A549 (cell line): ENCODE measurements around the gene MDGA2. TPM values are rescaled to one million over a fixed set of nuclear protein-coding genes. Genes with fewer than 3 reads are reported as not detected.

Source experiments
- ATAC-seq, 2 experiments: fragments of 200-7000 bp in 1 of 2; fragments of >200 bp in 1 of 2; cut with Nextera tagmentation in 1 of 2; cut with Tn5 transposase in 1 of 2; 3 replicates each; pipeline versions ENCODE4 v1.8.0 to v1.9.1; 2018 to 2020; ENCODE audit warnings: mild to moderate bottlenecking in 1 of 2, moderate library complexity in 1 of 2
- CTCF ChIA-PET: fragments of 300-600 bp; sonication (Branson Sonifier 250); formaldehyde crosslinking; extraction: SDS; loops from one replicate; lab custom pipeline; 2021; ENCODE audit warnings: antibody characterized with exemption, inconsistent platforms; lab: Yijun Ruan, JAX
- POLR2A ChIA-PET: fragments of 350-600 bp; formaldehyde crosslinking; extraction: SDS; loops from one replicate; lab custom pipeline; 2021; ENCODE audit warnings: antibody characterized with exemption, inconsistent platforms; lab: Yijun Ruan, JAX
- DNase-seq, 2 experiments: peaks; one replicate each; pipeline versions ENCODE4 v3.0.0 to v3.0.0-alpha.2; 2011 to 2016; ENCODE audit warnings: low read depth in 1 of 2, low spot score in 1 of 2
- FAIRE-seq: peaks from 2 replicates; lab custom pipeline; 2011; peaks lifted over from hg19 to GRCh38; lab: Jason Lieb, UNC
- H3K27ac ChIP-seq, 2 experiments: fragments of >200 bp; sonication (Bioruptor Twin); formaldehyde crosslinking; 3 replicates each; pipeline ENCODE4 v1.5.1; 2016 to 2017
- H3K4me1 ChIP-seq: fragments of >200 bp; sonication (Bioruptor Twin); formaldehyde crosslinking; 3 replicates; pipeline ENCODE4 v1.6.1; 2016
- H3K4me2 ChIP-seq: fragments of >200 bp; sonication (Bioruptor Twin); formaldehyde crosslinking; 3 replicates; pipeline ENCODE4 v1.6.1; 2016
- H3K4me3 ChIP-seq: fragments of >200 bp; sonication (Bioruptor Twin); formaldehyde crosslinking; 3 replicates; pipeline ENCODE4 v1.5.1; 2016
- H3K9me3 ChIP-seq: fragments of >200 bp; sonication (Bioruptor Twin); formaldehyde crosslinking; 3 replicates; pipeline ENCODE4 v1.6.1; 2016
- BCL3 ChIP-seq: fragments of >200 bp; sonication (Bioruptor Twin); formaldehyde crosslinking; IDR thresholded peaks from 3 replicates; pipeline ENCODE4 v1.6.1; 2016
- CHD2 ChIP-seq: fragments of 150-350 bp; IDR thresholded peaks from 2 replicates; pipeline ENCODE4 v1.6.1; 2014; ENCODE audit warnings: low read length; ENCODE audit not compliant: partially characterized antibody
- EHF ChIP-seq: fragments of 250-450 bp; sonication (Bioruptor Pico); IDR thresholded peaks from 2 replicates; pipeline ENCODE4 v1.5.0; 2020; ENCODE audit warnings: mild to moderate bottlenecking
- EHMT2 ChIP-seq: fragments of 200-600 bp; sonication (generic); IDR thresholded peaks from 2 replicates; pipeline ENCODE4 v1.6.1; 2016; ENCODE audit warnings: antibody characterized with exemption, low read depth, mild to moderate bottlenecking, moderate library complexity
- ELK1 ChIP-seq: fragments of 150-350 bp; IDR thresholded peaks from 2 replicates; pipeline ENCODE4 v1.6.1; 2014; ENCODE audit warnings: low read depth, mild to moderate bottlenecking, low read length
- FOSB ChIP-seq: fragments of 250-450 bp; sonication (Bioruptor Pico); IDR thresholded peaks from 2 replicates; pipeline ENCODE4 v1.5.0; 2020; ENCODE audit warnings: mild to moderate bottlenecking, moderate library complexity
- FOSL2 ChIP-seq, 2 experiments: fragments of 450-650 bp in 1 of 2; fragments of >200 bp in 1 of 2; sonication (Bioruptor Twin) in 1 of 2; formaldehyde crosslinking; IDR thresholded peaks; 2 replicates each; pipeline versions ENCODE4 v1.5.0 to v1.6.1; 2016 to 2020; ENCODE audit warnings: mild to moderate bottlenecking in 1 of 2, moderate library complexity in 1 of 2
- FOXS1 ChIP-seq: fragments of 250-450 bp; sonication (Bioruptor Pico); IDR thresholded peaks from 2 replicates; pipeline ENCODE4 v1.5.0; 2020; ENCODE audit warnings: mild to moderate bottlenecking, moderate library complexity
- GATA3 ChIP-seq: IDR thresholded peaks from 2 replicates; pipeline ENCODE4 v1.6.1; 2012; ENCODE audit warnings: borderline replicate concordance
- HOXB13 ChIP-seq: fragments of 250-450 bp; sonication (Bioruptor Pico); IDR thresholded peaks from 2 replicates; pipeline ENCODE4 v1.5.0; 2020; ENCODE audit warnings: low read depth, mild to moderate bottlenecking, moderate library complexity
- JUN ChIP-seq, 2 experiments: fragments of >200 bp; sonication (Bioruptor Twin); formaldehyde crosslinking; IDR thresholded peaks; 2 replicates in 1 of 2; 3 replicates in 1 of 2; pipeline ENCODE4 v1.6.1; 2016 to 2017
- MAZ ChIP-seq: fragments of 150-350 bp; IDR thresholded peaks from 2 replicates; pipeline ENCODE4 v1.6.1; 2014; ENCODE audit warnings: antibody characterized with exemption, low read depth, low read length, borderline replicate concordance
- MYC ChIP-seq: IDR thresholded peaks from 2 replicates; pipeline ENCODE4 v1.6.1; 2012; ENCODE audit warnings: mild to moderate bottlenecking, inconsistent platforms, low read length, improper control_type of control experiment, borderline replicate concordance
- NR3C1 ChIP-seq: fragments of >200 bp; sonication (Bioruptor Twin); formaldehyde crosslinking; IDR thresholded peaks from 3 replicates; pipeline ENCODE4 v1.6.1; 2017
- RAD21 ChIP-seq, 2 experiments: fragments of >200 bp in 1 of 2; sonication (Bioruptor Twin) in 1 of 2; formaldehyde crosslinking in 1 of 2; IDR thresholded peaks in 1 of 2; conservative IDR thresholded peaks in 1 of 2; 2 replicates in 1 of 2; 3 replicates in 1 of 2; pipeline ENCODE4 v1.6.1; 2012 to 2018; ENCODE audit warnings: inconsistent platforms in 1 of 2
- RARB ChIP-seq: fragments of 250-450 bp; sonication (Bioruptor Pico); IDR thresholded peaks from 2 replicates; pipeline ENCODE4 v1.8.0; 2021; ENCODE audit warnings: mild to moderate bottlenecking, moderate library complexity
- SMC3 ChIP-seq: fragments of >200 bp; sonication (Bioruptor Twin); formaldehyde crosslinking; IDR thresholded peaks from 3 replicates; pipeline ENCODE4 v1.6.1; 2018; ENCODE audit warnings: inconsistent platforms
- TP53 ChIP-seq: fragments of 250-450 bp; sonication (Bioruptor Pico); IDR thresholded peaks from 2 replicates; pipeline ENCODE4 v1.5.0; 2021; ENCODE audit warnings: mild to moderate bottlenecking, moderate library complexity
- WGBS: methylation state at CpG from one replicate; pipeline ENCODE4 v1.1.6; 2017; ENCODE audit errors: missing lambda C conversion rate; 5-methylcytosine and 5-hydroxymethylcytosine counted together
- polyA plus RNA-seq, 4 experiments: library from polyadenylated mRNA; depleted of rRNA in 3 of 4; stranded (reverse); fragments of >200 nt; fragmentation: RNase III in 1 of 4; extraction: RNeasy Plus Mini Kit Qiagen cat#74134 plus additional on column Dnase treatment in 1 of 4; gene quantifications; 2 replicates in 3 of 4; 3 replicates in 1 of 4; pipeline ENCODE4 v1.2.3, GENCODE V29; 2011 to 2017
- TF ChIP-seq, protein P1 (sequence below): fragments of 250-450 bp; sonication (Bioruptor Pico); IDR thresholded peaks from 2 replicates; pipeline ENCODE4 v1.5.0; 2020; ENCODE audit warnings: low read depth, mild to moderate bottlenecking, moderate library complexity
- TF ChIP-seq, protein P2 (sequence below): IDR thresholded peaks from 2 replicates; pipeline ENCODE4 v1.6.1; 2012; ENCODE audit warnings: low read depth, borderline replicate concordance
- TF ChIP-seq, protein P3 (sequence below): fragments of 200-600 bp; sonication (generic); IDR thresholded peaks from 2 replicates; pipeline ENCODE4 v1.6.1; 2016; ENCODE audit warnings: antibody characterized with exemption, mild to moderate bottlenecking, moderate library complexity

The MDGA2 gene
- polyA plus RNA-seq, 2 of the 4 experiments (the other 2 are of a cell fraction): 0.08 to 0.12 TPM

DNA sequence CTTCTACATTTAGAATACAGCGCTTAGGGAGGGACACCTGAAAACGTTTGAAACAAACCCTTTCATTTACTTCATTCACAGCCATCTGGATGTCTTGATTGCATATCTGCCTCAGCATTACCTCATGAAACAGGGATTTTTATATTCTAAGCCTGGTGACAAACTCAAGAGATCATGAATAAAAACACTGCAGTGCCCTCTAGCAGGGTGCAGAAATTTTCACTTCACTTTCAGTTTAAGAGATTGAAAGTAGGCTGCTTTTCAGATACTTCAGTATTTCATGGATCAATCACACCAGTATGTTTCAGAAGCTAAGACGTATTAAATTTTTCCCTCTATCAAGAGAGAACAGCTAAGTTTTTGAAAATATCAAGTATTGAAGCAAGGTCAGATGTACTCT is 467.8 kb downstream of the MDGA2 start:
- 18% methylated on average over 3 of the region's 3 CpGs for WGBS
- ATAC-seq: no peak
- Histone ChIP-seq H3K27ac (no peak overlapping the region), H3K4me2 (no peak overlapping the region), H3K4me1 (no peaks in the 10 kb centered on the region)
- CTCF ChIA-PET: no interaction called here
- FAIRE-seq: no peak
- DNase-seq: peak in 1 of 2 experiments; percentile 4
- POLR2A ChIA-PET: no interaction called here
- no peak for TF ChIP-seq FOXS1 (CRISPR knock-in tag)
- no peak for TF ChIP-seq HOXB13 (CRISPR knock-in tag)
- no peak for TF ChIP-seq EHMT2
- no peak for TF ChIP-seq TP53 (CRISPR knock-in tag)
- no peak for TF ChIP-seq BCL3
- TF ChIP-seq JUN (IDR thresholded peaks at IDR 0.05): no peak
- no peak for TF ChIP-seq NR3C1
- no peak for TF ChIP-seq EHF (CRISPR knock-in tag)
- TF ChIP-seq RAD21 (conservative IDR thresholded peaks at IDR 0.05 in 1 of 2, IDR thresholded peaks at IDR 0.05 in 1 of 2): no peak
- TF ChIP-seq CHD2: no peak
- TF ChIP-seq RARB (CRISPR knock-in tag): no peak
- no peak for TF ChIP-seq SMC3
- TF ChIP-seq MAZ: no peak
- TF ChIP-seq, all 56 proteins: peak for 0
- no peaks in the 10 kb centered on the region; the same call in 2 of the 3 replicates for H3K9me3 ChIP-seq
- H3K4me3 ChIP-seq: no peak overlapping the region

DNA sequence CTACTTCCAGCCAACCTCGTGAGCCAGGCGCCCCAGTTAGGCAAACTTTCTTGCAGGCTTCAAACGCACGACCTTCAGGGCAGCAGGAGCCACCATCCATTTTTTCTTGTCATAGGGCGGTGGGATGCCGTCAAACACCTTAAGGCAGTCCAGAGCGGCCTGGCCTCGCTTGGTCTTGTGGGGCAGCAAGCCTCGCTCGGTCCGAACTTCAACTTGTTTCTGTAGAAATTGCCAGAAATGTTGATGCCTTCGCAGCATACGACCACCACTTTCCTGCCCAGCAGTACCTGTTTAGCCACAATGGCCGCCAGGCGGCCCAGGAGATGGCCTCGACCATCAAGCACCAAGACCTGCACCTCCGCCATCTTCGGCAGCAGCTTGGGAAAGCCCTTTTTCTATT is 474.7 kb downstream of the MDGA2 start:
- POLR2A ChIA-PET: no interaction called here
- ATAC-seq: no peak
- FAIRE-seq: no peak
- DNase-seq: no peak
- H3K9me3 ChIP-seq: no peaks in the 10 kb centered on the region; the same call in 1 of the 3 replicates
- no peaks in the 10 kb centered on the region for H3K4me1 ChIP-seq
- H3K27ac ChIP-seq: no peak overlapping the region
- H3K4me3 ChIP-seq: no peak overlapping the region
- TF ChIP-seq, protein P1, sequence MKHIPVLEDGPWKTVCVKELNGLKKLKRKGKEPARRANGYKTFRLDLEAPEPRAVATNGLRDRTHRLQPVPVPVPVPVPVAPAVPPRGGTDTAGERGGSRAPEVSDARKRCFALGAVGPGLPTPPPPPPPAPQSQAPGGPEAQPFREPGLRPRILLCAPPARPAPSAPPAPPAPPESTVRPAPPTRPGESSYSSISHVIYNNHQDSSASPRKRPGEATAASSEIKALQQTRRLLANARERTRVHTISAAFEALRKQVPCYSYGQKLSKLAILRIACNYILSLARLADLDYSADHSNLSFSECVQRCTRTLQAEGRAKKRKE (CRISPR knock-in tag): no peak
- TF ChIP-seq MYC: no peak
- TF ChIP-seq FOSL2 (IDR thresholded peaks at IDR 0.05): no peak
- no peak for TF ChIP-seq FOSL2 (CRISPR knock-in tag; IDR thresholded peaks at IDR 0.05)
- TF ChIP-seq, all 56 proteins: peak for 0
- H3K4me2 ChIP-seq: no peak overlapping the region
- 23% methylated on average over 18 of the region's 18 CpGs for WGBS
- CTCF ChIA-PET: no interaction called here

DNA sequence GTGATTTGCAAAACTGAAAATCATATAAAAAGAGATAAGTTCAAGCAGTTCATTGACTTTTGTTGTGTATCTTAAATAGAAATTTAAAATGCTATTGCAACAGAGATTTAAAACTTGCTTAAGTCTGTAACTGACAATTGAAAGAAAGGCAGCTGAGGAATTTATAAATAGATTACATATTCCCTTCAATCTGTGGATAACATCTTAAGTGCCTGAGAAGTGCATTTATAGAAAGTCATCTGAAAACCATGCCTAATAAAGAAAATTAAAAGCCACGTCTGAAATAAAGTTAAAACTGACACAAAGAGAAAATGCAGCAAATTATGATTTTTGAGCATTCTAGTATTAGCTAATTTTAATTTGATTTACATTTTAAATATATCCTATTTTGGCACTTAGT is 479.8 kb downstream of the MDGA2 start:
- TF ChIP-seq, protein P2, sequence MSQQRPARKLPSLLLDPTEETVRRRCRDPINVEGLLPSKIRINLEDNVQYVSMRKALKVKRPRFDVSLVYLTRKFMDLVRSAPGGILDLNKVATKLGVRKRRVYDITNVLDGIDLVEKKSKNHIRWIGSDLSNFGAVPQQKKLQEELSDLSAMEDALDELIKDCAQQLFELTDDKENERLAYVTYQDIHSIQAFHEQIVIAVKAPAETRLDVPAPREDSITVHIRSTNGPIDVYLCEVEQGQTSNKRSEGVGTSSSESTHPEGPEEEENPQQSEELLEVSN: no peak
- TF ChIP-seq, protein P3, sequence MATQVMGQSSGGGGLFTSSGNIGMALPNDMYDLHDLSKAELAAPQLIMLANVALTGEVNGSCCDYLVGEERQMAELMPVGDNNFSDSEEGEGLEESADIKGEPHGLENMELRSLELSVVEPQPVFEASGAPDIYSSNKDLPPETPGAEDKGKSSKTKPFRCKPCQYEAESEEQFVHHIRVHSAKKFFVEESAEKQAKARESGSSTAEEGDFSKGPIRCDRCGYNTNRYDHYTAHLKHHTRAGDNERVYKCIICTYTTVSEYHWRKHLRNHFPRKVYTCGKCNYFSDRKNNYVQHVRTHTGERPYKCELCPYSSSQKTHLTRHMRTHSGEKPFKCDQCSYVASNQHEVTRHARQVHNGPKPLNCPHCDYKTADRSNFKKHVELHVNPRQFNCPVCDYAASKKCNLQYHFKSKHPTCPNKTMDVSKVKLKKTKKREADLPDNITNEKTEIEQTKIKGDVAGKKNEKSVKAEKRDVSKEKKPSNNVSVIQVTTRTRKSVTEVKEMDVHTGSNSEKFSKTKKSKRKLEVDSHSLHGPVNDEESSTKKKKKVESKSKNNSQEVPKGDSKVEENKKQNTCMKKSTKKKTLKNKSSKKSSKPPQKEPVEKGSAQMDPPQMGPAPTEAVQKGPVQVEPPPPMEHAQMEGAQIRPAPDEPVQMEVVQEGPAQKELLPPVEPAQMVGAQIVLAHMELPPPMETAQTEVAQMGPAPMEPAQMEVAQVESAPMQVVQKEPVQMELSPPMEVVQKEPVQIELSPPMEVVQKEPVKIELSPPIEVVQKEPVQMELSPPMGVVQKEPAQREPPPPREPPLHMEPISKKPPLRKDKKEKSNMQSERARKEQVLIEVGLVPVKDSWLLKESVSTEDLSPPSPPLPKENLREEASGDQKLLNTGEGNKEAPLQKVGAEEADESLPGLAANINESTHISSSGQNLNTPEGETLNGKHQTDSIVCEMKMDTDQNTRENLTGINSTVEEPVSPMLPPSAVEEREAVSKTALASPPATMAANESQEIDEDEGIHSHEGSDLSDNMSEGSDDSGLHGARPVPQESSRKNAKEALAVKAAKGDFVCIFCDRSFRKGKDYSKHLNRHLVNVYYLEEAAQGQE: no peak
- TF ChIP-seq SMC3 (no peak), GATA3 (no peak), ELK1 (no peak), FOSB (no peak), FOXS1 (CRISPR knock-in tag) (no peak)
- FAIRE-seq (no peak), DNase-seq (no peak), ATAC-seq (no peak)
- 4% methylated on average over 1 of the region's 1 CpG for WGBS
- Histone ChIP-seq H3K4me3 (no peak overlapping the region), H3K4me1 (no peaks in the 10 kb centered on the region), H3K27ac (no peak overlapping the region), H3K9me3 (no peaks in the 10 kb centered on the region; the same call in 2 of the 3 replicates), H3K4me2 (no peak overlapping the region)
- ChIA-PET POLR2A (no interaction called here), CTCF (no interaction called here)
